IPS DF 4.7 (cell line): ENCODE results near the gene TUBA3D.
"Not testable (repeated sequence)": the region's sequence is repeated elsewhere in the genome, so short reads cannot be mapped to it uniquely, and the experiment has no call there.

ENCODE experiments used
- DNase-seq: peaks from one replicate; pipeline ENCODE4 v3.0.0-alpha.2; 2013; ENCODE audit warnings: low spot score; ENCODE audit errors: extremely low read depth

Gene TUBA3D

GRCh38 chr2:131483981-131484820 is 8.3 kb downstream of the TUBA3D start:
- not testable (repeated sequence) for DNase-seq

GRCh38 chr2:131484906-131485460 is 9.1 kb downstream of the TUBA3D start:
- not testable (repeated sequence) for DNase-seq

- DNase-seq: not testable (repeated sequence)
These were observed 10.4 kb downstream of the TUBA3D start for GRCh38 chr2:131486201-131486902.

DNA sequence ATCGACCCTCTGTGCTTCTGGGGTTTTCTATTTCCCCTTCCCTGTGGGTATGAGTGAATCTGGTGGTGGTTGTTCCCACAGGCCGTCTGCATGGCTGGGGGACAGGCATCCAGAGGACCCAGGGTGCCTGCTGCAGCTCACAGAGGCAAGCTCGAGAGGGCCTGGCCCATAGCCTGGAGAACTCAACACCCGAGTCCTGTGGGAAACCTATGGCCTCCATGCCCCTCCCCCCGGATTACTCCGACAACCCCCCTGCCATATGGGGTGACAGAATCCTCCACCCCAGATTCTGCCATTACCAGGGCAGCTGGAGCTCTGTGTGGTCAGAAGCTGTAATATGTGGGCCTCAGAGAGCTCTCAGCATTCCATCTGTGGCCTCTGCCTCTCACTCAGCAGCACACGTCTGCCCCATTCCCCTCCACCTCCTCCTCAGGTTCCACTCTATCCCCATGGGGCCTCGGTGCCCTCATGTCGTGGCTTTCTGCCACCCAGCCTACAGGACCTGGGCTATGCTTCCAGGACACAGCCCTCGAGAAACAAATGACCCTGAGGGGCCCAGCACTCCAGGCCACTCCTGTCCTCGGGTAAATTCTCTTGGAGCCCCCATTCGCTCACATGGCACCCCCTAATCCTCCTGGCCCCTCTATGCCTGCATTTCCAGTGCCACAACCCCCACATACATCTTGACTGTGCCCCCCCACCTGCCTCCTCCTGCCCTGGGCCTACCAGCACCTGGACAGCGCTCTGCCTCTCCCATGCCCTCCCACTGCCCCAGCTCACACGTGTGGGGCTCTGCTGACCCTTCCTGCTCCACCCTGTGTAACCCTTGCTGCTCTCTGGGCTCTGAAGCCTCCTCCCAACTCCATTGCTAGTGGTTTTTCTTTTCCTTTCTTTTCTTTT is 12.6 kb downstream of the TUBA3D start:
- DNase-seq: no peak

DNA sequence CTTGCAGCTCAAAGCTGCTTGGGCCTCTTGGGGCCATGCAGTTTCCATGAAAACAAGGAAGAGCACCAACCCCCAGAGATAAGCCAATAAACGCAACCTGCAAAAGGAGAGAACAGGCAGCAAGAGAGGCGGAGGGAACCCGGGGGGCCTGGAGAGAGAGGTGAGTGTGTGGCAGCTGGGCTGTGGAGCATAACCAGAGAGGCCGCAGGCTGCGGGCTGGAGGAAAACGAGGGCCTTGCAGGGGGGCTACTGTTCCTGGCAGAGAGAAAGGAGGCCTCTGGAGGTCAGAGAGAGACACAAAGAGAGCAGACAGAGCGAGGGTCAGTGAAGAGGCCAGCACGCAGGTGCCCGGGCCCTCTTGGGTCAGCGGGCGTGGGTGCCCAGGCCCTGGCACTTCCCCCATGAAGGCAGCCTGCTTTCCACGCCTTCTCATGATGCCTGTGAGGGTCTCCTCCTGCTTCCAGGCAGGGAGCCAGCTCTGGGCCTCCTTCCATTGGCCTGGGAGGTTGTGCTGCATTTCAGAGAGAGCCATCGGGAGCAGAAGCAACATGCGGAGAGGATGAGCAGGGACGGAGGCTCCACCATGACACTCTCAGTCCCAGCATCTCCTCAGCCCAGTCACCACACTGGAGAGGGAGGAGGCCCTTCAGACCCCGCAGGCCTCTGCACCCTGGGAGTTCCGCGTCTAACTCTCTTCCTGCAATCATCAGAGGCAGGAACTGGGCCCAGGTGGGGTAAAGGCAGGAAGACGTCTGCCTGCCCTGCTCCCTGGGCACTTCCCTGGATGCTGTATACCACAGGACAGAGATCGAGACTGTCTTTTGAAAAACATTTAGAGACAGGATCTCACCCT is 14.9 kb downstream of the TUBA3D start:
- DNase-seq: not testable (repeated sequence)

DNA sequence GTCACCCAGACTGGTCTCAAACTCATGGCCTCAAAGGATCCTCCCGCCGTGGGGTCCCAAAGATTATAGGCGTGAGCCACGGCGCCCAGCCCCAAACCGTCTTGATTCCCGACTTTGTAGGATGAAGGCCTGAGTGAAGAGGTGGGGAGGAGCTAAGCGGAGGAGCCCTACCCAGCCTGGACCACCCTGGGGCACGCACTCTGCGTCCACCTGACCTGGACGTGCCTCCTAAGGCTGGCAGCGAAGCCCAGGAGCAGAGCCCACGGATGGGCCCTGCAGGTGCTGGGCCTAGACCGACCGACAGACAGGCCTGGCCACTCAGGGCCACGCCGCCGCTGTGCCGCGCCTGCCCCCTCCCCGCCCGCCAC is 15.5 kb downstream of the TUBA3D start:
- not testable (repeated sequence) for DNase-seq

GRCh38 chr2:131492015-131492417 is 16.1 kb downstream of the TUBA3D start, which contains the start of gene MZT2A:
Gene MZT2A (minus strand): TSS chr2:131492397. CDS start chr2:131492376, 21 bp downstream.
- not testable (repeated sequence) for DNase-seq

GRCh38 chr2:131492418-131493198 is 16.7 kb downstream of the TUBA3D start:
- DNase-seq: peak; percentile 51

DNA sequence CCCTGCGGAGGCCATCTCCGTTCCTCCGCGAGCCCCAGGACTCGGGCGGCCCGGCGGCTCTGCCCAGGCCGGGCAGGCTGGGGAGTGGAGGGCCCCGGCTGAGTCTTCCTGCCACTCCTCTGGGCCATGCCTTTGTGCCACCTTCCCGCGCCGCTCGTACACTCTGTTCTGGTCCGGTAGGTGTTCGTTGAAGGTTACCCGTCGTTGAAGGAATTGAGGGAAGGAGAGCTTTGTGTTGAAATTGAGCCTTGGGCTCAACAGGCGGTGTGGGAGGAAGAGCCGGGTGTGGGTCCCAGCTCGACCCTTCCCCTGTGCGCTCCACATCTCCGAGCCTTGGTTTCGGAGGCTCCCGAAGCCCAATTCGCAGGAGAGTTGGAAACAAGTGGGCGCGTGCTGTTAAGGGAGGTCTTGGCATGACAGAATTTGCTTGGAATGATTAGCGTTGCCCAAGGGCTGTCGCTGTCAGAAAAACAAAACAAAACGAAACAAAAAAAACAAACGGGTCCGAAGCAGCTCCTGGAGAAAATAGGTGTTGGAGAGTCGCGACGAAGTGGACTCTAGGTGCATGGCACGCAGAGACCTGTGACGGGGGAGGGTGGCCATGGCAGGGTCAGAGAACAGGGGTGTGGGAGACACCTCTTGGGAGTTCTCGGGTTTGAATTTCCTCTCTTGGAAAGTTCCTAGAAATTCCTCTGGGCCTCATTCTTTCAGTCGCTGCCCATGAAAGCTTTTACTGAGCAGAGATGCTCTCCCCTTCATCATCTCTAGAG is 17.5 kb downstream of the TUBA3D start:
- no peak for DNase-seq

- DNase-seq: not testable (repeated sequence)
These were observed 19.6 kb downstream of the TUBA3D start for GRCh38 chr2:131495506-131495905.

DNA sequence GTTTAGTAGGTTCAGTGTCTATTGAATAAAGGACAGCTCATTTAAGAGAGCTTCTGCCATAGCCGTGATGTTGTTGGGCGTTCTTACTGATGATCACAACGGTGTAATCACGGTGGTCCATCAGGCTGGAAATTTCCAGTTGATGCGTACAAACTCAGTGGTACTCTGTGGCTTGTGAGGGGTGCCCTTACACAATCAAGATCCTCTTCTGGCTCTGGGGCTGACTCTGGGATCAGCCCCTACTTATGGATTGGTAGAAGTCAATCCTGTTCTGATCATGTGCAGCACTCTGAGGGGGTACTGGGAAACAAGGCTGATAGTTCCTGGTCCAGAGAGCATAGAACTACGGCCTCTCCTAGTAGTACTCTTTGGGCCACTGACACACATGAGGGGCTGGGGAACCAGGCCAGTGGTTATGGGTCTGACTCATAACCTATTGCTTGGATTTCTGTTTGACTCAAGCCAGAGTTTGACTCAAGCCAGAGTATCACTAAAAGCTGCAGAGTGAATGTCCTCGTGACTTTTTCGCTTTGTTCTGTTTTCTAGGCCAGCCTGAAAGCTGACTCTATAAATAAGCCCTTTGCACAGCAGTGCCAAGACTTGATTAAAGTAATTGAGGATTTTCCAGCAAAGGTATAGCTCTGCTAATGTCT is 22.5 kb downstream of the TUBA3D start:
- not testable (repeated sequence) for DNase-seq

GRCh38 chr2:131503587-131503986 is 27.7 kb downstream of the TUBA3D start:
- not testable (repeated sequence) for DNase-seq

GRCh38 chr2:131504082-131504750 is 28.3 kb downstream of the TUBA3D start:
- not testable (repeated sequence) for DNase-seq

GRCh38 chr2:131509615-131510014 is 33.7 kb downstream of the TUBA3D start:
- no peak for DNase-seq

GRCh38 chr2:131511291-131511968 is 35.5 kb downstream of the TUBA3D start:
- DNase-seq: not testable (repeated sequence)

DNA sequence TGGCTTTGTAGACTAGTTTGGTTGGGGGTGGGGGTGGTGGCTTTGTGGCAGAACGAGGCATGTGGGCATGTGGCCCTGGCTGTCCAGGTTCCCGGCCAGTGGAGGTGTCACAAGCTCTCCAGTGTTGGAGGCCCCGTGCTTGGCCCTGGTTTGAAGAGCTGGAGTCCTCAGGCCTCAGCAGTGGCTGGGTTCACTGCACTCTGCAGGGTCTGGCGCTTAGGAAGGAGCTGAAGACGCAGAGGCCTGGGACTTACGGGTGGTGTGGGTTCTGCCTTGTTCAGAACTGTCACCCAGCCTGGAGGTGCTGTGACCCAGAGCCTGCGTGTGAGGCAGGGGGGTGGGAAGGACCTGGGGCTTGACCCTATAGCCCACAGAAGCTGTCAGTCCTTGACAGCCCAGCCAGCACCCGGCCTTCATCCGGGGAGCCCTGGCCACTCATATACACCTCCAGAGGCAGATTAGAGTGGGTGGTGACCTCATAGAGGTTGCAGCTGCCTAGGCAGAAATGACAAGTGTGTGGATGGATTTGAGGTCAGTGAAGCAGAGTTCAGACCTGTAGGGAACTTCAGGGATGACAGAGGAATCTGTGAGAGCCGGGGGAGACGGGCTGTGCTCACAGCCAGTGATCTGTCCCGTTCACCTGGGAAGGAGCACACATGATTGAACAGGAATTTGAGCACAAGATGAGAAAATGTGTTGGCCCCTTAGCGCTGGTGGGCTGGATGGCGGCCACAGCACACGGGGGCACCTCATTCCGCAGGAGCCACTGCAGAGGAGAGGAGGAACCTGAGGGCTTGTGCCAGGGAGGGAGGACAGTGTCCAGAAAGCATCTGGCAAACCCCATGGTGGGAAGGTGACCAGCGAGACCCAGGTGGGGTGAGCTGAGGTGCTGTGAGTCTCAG is 36.3 kb downstream of the TUBA3D start:
- not testable (repeated sequence) for DNase-seq
